ENCODE results near the gene APBA1.

APBA1 gene

GRCh38 chr9:69658987-69659675, 13.0 kb downstream of the APBA1 start:
- no peak for DNase-seq (ENCODE audit: low read depth in 1 of 2, low spot score in 1 of 2)

- DNase-seq (ENCODE audit: low read depth in 1 of 2, low spot score in 1 of 2) = no peak
Measured at GRCh38 chr9:69657269-69657668, 14.9 kb downstream of the APBA1 start.

- DNase-seq (ENCODE audit: low read depth in 1 of 2, low spot score in 1 of 2) = no peak
Measured at GRCh38 chr9:69655065-69655464, 17.1 kb downstream of the APBA1 start.

- no peak for DNase-seq (ENCODE audit: low read depth in 1 of 2, low spot score in 1 of 2)
Measured at GRCh38 chr9:69653261-69653660, 18.9 kb downstream of the APBA1 start.

GRCh38 chr9:69649566-69650250, 22.5 kb downstream of the APBA1 start:
- DNase-seq (ENCODE audit: low read depth in 1 of 2, low spot score in 1 of 2) = no peak

GRCh38 chr9:69647804-69648203, 24.4 kb downstream of the APBA1 start:
- no peak for DNase-seq (ENCODE audit: low read depth in 1 of 2, low spot score in 1 of 2)

- DNase-seq (ENCODE audit: low read depth in 1 of 2, low spot score in 1 of 2) = no peak
Measured at GRCh38 chr9:69646810-69647209, 25.4 kb downstream of the APBA1 start.

- no peak for DNase-seq (ENCODE audit: low read depth in 1 of 2, low spot score in 1 of 2)
Measured at GRCh38 chr9:69645488-69645887, 26.7 kb downstream of the APBA1 start.

GRCh38 chr9:69643098-69643497, 29.1 kb downstream of the APBA1 start:
- no peak for DNase-seq (ENCODE audit: low read depth in 1 of 2, low spot score in 1 of 2)

- DNase-seq (ENCODE audit: low read depth in 1 of 2, low spot score in 1 of 2) = no peak
Measured at GRCh38 chr9:69637817-69638200, 34.4 kb downstream of the APBA1 start.

GRCh38 chr9:69637193-69637816, 34.9 kb downstream of the APBA1 start:
- no peak for DNase-seq (ENCODE audit: low read depth in 1 of 2, low spot score in 1 of 2)

- no peak for DNase-seq (ENCODE audit: low read depth in 1 of 2, low spot score in 1 of 2)
Measured at GRCh38 chr9:69633716-69634115, 38.5 kb downstream of the APBA1 start.

GRCh38 chr9:69632768-69633167, 39.4 kb downstream of the APBA1 start:
- no peak for DNase-seq (ENCODE audit: low read depth in 1 of 2, low spot score in 1 of 2)

- no peak for DNase-seq (ENCODE audit: low read depth in 1 of 2, low spot score in 1 of 2)
Measured at GRCh38 chr9:69627281-69627680, 44.9 kb downstream of the APBA1 start.

GRCh38 chr9:69623276-69623675, 48.9 kb downstream of the APBA1 start:
- DNase-seq (ENCODE audit: low read depth in 1 of 2, low spot score in 1 of 2) = no peak

GRCh38 chr9:69622676-69623075, 49.5 kb downstream of the APBA1 start:
- DNase-seq (ENCODE audit: low read depth in 1 of 2, low spot score in 1 of 2) = no peak

GRCh38 chr9:69621730-69622460, 50.3 kb downstream of the APBA1 start:
- no peak for DNase-seq (ENCODE audit: low read depth in 1 of 2, low spot score in 1 of 2)

- DNase-seq (ENCODE audit: low read depth in 1 of 2, low spot score in 1 of 2) = no peak
Measured at GRCh38 chr9:69620731-69621130, 51.4 kb downstream of the APBA1 start.

- DNase-seq (ENCODE audit: low read depth in 1 of 2, low spot score in 1 of 2) = no peak
Measured at GRCh38 chr9:69619233-69619632, 52.9 kb downstream of the APBA1 start.

GRCh38 chr9:69617006-69617405, 55.2 kb downstream of the APBA1 start:
- no peak for DNase-seq (ENCODE audit: low read depth in 1 of 2, low spot score in 1 of 2)

GRCh38 chr9:69615880-69616279, 56.3 kb downstream of the APBA1 start:
- DNase-seq (ENCODE audit: low read depth in 1 of 2, low spot score in 1 of 2) = no peak

- DNase-seq (ENCODE audit: low read depth in 1 of 2, low spot score in 1 of 2) = no peak
Measured at GRCh38 chr9:69611221-69611620, 61.0 kb downstream of the APBA1 start.
